HG03442 (cell line): ENCODE data around the gene PXK.
A peak's percentile ranks its signal among the peaks of the same experiment; 100 is the strongest.
"Not testable (repeated sequence)": the region's sequence is repeated elsewhere in the genome, so short reads cannot be mapped to it uniquely, and the experiment has no call there.

Source experiments
- ATAC-seq: cut with Tn5 transposase; IDR thresholded peaks from one replicate; pipeline ENCODE4 v1.9.1; 2021; ENCODE audit warnings: mild to moderate bottlenecking, moderate library complexity; ENCODE audit not compliant: unreplicated experiment

PXK gene

DNA sequence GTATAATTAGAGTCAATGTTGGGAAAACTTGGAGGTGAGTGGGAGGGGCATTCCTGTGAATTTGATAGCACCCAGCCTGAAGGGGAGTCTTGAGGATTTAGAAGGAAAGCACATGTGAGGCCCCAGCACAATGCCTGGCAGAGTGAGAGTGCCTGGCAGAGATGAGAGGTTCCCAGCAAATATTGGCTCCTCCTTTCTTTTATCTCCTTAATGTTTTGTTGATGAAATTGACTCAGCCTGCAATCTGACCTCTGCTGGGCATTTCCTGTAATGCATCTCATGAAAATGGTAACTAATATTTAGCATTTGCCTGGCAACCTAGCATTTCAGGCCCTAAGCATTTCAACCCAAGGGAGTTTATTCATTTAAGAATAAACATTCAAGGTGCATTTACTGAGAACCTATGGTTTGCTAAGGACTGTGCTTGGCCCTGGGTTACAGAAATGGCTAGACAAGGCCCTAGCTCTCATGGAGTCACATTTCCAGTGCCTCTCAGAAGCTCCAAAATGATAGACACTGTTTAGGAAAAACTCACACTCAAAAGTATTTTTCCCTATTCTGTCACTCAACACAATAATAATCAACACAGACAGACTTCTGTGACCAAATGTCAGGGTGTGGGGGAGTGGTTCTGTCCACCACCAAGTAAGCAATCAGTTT, 82.0 kb downstream of the PXK start:
- ATAC-seq: no peak

GRCh38 chr3:58416191-58416590, 83.5 kb downstream of the PXK start:
- ATAC-seq: no peak

- ATAC-seq: no peak
Observed at GRCh38 chr3:58417075-58417474, 84.4 kb downstream of the PXK start.

- no peak for ATAC-seq
Observed at GRCh38 chr3:58418227-58418626, 85.5 kb downstream of the PXK start.

GRCh38 chr3:58419780-58420507, 87.3 kb downstream of the PXK start:
- ATAC-seq: peak; percentile 82

- ATAC-seq: no peak
Observed at GRCh38 chr3:58421004-58421403, 88.3 kb downstream of the PXK start.

- ATAC-seq: no peak
Observed at GRCh38 chr3:58422756-58423325, 90.1 kb downstream of the PXK start.

DNA sequence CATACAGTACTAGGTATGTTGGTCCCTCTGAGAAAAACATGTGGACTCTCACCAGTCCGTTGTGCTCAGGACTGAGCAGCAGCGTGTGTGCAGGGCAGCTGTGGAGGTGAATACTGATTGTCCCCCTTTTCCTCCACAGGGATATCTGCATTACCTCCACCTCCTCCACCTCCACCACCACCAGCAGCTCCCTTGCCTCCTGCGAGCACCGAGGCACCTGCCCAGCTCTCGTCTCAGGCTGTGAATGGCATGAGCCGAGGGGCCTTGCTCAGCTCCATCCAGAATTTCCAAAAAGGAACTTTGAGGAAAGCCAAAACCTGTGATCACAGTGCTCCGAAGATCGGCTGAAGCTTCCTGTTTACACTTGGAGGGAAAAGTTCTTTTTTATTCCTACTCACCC, 91.9 kb downstream of the PXK start:
- ATAC-seq: no peak

DNA sequence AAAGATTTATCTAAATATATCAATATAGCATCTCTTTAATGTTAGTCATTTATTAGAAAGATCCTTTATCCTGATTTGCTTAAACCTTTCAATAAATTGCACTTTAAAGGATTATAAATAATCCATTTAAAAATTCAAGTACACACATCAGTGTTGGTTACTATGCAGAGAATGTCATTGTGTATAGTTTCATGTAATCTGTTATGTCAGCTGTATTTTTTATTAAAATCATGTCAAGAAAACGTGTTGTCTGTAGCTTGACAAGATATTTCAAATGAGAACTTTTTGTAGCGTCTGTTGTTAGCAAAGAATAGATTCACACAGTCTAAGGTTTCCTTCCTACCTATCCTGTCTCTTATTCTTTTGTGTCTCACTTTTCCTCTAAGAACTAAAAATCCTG, 93.1 kb downstream of the PXK start:
- ATAC-seq: no peak

DNA sequence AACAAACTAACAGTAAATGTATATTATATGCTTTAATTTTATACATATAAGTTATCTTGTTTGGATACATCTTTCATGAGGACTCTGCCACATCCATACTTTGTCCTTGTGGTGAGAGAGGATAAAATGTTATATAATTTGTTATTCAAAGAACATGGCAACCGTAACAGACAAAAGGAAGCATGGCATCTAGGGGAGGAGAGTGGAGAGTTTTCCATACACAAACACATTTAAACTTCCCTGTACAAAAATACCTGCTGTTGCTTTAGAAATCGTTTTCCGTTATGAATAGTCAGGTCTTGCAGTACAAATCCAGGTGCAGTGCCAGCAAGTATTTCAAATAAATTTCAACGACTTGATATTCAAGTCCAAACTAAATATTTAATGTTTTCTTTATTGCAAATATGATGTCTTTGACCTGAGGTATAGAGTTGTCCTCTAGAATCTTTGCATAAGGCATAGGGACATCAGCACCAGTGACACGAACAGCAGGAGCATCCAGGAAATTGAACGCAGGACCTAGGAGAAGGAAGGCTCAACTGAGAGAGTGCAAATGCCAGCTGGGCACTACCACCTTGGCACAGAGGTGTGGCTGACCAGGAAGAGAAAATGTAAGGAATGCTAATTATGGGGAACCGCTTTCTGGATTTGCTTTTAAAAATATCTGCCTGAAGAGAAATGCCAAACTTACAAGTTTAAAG, 95.1 kb downstream of the PXK start:
- no peak for ATAC-seq

DNA sequence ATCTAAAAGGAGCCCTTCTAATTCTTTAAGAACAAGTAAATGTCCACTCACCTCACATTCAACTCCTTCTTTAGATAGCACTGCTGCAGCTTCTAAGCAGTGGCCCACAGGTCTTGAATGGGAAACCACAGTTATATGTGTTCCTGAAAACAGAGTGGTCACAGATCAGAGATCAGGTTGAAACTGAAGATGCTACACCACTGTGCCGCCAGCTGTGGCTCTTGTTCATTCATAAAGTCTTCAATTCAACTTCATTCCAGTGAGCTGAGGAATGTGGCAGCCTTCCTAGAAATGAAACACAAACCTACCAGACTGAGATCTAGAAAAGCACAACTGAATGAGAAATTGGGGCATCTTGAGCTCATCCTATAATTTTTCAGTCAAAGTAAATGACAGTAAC, 97.0 kb downstream of the PXK start:
- peak; percentile 41 for ATAC-seq

GRCh38 chr3:58432905-58433304, 100.2 kb downstream of the PXK start:
- no peak for ATAC-seq

- peak; percentile 92 for ATAC-seq
Observed at GRCh38 chr3:58433400-58434167, 100.9 kb downstream of the PXK start, which contains the start of gene PDHB. Gene PDHB, minus strand, starts transcription at chr3:58433832. Its CDS starts 23 bp downstream, at chr3:58433809.

GRCh38 chr3:58434168-58434504, 101.4 kb downstream of the PXK start:
- no peak for ATAC-seq

DNA sequence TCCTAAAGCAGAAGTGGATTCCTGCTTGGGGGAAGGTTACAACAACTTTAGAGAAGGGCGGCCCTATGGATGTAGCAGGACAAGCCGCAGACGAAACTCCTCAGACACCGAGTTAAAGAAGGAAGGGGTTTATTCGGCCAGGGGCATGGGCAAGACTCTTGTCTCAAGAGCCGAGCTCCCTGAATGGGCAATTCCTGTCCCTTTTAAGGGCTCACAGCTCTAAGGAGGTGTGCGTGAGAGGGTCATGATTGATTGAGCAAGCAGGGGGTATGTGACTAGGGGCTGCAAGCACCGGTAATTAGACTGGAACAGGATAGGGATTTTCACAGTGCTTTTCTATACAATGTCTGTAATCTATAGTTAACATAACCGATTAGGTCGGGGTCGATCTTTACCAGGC, 101.8 kb downstream of the PXK start:
- no peak for ATAC-seq

GRCh38 chr3:58434990-58435389, 102.3 kb downstream of the PXK start:
- no peak for ATAC-seq

- not testable (repeated sequence) for ATAC-seq
Observed at GRCh38 chr3:58437276-58437675, 104.6 kb downstream of the PXK start.

- ATAC-seq: not testable (repeated sequence)
Observed at GRCh38 chr3:58440996-58441355, 108.3 kb downstream of the PXK start.

DNA sequence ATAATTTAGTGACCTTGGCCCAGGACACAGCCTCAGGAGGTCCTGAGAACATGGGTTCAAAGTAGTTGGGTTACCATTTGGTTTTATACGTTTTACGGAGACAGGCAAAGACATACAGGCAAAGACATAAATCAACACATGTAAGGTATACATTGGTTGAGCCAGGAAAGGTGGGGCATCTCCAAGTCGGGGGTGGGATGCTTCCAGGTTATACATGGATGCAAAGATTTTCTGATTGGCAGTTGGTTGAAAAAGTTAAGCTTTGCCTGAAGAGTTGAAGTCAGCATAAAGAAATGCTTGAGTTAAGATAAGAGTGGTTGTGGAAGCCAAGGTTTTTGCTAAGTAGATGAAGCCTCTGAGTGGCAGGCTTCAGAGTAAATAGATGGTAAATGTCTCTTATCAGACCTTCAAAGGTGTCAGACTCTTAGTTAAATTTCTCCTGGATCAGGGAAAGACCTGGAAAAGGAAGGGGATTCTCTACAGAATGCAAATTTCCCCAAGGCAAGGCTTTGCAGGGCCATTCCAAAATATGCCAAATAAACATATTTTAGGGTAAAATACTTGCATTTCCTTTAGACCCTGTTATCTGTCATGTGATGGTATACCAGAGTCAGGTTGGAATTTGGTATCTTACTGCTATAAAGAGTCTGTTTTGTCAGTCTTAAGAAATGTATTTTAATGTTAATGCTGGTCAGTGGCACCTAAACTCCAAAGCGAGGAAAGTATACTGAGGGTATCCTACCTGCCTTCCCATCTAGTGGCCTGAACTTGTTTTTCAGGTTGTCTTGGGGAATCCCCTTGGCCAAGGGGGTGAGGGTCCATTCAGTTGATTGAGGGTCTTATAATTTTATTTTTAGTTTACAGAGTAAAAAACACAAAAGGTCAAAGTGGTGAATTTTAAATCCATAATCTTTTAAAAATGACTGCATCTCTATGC, 109.1 kb downstream of the PXK start:
- ATAC-seq: no peak

DNA sequence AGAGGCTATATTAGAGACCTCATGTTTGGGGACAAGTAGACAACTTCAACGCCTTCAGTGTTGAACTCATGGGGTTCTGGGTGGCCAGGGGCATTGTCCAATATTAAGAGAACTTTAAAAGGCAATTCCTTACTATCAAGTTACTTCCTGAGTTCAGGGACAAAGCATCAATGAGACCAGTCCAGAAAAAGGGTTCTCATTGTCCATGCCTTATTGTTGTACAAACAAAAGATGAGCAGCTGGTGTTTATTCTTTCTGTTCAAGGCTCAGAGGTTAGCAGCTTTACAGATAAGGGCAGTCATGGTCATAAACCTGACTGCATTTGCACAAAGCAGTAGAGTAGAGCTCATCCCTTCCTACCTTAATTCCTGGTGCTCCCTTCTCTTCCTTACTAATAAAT, 119.5 kb downstream of the PXK start:
- no peak for ATAC-seq
